ENCODE results near the gene SLC12A5.

SLC12A5 gene

GRCh38 chr20:46023148-46023484 is 5.9 kb upstream of the SLC12A5 start:
- TF ChIP-seq JUND (IDR thresholded peaks at IDR 0.05; ENCODE audit: low read depth), result no peak
- DNase-seq (ENCODE audit: low read depth in 1 of 2, low spot score in 1 of 2), result no peak
- in situ Hi-C loops (cut with HindIII; ENCODE audit: low pct_unique_long_range_greater_than_20kb, low sequenced_read_pairs), result no loop called here

DNA sequence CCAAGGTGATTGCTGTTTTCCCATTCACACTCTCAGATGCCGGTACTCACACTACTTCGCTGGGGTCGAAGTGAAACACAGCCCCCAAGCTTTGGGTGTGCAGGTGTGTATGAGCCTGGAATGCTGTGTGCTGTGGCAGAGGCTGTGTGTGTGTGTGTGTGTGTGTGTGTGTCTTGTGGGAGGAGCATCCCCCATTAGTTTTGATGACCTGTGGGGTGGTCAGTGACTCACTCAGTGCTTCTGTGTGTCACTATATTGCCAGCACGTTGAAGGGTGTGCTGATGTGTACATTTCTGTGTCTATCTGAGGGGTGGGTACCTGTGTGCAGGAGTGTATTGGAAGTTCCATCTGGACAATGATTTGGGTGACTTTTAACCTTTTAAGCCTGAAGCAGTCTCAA is 5.0 kb upstream of the SLC12A5 start:
- no peak for TF ChIP-seq JUND (IDR thresholded peaks at IDR 0.05; ENCODE audit: low read depth)
- no peak for DNase-seq (ENCODE audit: low read depth in 1 of 2, low spot score in 1 of 2)
- in situ Hi-C loops (cut with HindIII; ENCODE audit: low pct_unique_long_range_greater_than_20kb, low sequenced_read_pairs), result no loop called here

DNA sequence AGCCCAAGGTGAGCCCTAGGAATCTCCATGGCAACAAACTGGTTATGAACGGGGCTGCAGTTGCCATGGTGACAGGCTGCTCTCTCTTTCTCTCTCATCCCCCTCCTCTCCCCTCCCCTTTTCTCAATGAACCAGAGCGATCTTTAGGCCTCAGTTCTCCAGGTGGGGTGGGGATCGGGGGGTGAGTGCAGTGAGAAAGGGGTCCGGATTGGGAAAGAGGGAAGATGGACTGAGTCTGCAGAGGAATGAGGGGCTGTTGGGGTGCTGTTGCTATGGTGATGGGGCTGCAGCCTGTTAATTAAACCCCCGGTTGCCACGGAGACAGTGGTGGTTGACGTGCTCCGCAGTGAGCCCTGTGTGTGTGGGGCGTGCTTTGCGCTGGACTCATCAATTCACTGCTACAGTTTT is 3.6 kb upstream of the SLC12A5 start:
- in situ Hi-C loops (cut with HindIII; ENCODE audit: low pct_unique_long_range_greater_than_20kb, low sequenced_read_pairs), result no loop called here
- no peak for TF ChIP-seq JUND (IDR thresholded peaks at IDR 0.05; ENCODE audit: low read depth)
- no peak for DNase-seq (ENCODE audit: low read depth in 1 of 2, low spot score in 1 of 2)

DNA sequence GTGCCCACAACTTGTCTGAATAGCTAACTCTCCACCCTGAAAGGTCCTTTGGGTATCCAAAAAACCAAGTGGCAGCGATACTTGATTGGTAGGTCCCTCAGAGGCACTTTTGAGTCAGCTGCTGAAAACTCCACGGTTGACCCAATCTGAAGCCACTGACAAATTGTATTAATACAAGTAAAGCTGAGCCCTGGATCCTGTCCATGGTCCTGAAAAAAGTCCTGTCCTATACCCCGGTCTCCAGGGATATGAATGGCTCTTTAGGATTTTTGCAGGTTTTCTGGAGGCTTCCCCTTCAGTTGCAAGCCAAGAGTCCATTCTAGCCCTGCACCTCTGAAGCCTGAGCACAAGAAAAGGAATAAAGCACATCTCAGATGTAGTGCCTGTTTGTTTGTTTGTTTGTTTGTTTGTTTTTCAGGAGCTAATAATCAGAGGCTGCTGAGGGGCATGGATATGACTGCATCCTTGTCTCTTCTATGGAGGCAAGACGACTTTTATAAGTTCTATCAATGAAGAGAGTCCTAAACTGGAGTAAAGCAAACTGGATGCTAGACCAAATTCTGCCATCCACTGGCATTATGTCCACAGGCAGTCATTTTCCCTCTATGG is 1.7 kb upstream of the SLC12A5 start:
- in situ Hi-C loops (cut with HindIII; ENCODE audit: low pct_unique_long_range_greater_than_20kb, low sequenced_read_pairs), result no loop called here
- DNase-seq (ENCODE audit: low read depth in 1 of 2, low spot score in 1 of 2), result peak; percentile 89 to 91
- TF ChIP-seq JUND (IDR thresholded peaks at IDR 0.05; ENCODE audit: low read depth), result no peak

DNA sequence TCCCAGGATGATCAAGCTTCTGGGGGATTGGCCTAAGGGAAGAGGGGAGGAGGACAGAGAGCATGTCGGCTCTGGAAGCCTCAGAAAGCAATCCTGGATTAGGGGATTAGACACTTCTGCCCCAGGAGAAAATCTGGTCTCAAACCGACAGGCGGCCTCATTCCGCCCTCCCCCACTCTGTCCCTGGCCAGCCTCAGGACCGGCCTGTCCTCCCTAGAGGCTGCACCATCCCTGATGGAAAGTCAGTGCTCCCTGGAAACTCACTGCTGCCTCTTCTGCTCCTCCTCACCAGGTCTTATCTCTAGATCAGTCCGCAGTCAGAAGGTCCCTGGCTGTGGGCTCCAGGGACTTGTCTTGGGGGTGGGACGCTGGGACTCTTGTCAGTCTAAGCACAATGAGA is 905 bp upstream of the SLC12A5 start:
- in situ Hi-C loops (cut with HindIII; ENCODE audit: low pct_unique_long_range_greater_than_20kb, low sequenced_read_pairs), result no loop called here

DNA sequence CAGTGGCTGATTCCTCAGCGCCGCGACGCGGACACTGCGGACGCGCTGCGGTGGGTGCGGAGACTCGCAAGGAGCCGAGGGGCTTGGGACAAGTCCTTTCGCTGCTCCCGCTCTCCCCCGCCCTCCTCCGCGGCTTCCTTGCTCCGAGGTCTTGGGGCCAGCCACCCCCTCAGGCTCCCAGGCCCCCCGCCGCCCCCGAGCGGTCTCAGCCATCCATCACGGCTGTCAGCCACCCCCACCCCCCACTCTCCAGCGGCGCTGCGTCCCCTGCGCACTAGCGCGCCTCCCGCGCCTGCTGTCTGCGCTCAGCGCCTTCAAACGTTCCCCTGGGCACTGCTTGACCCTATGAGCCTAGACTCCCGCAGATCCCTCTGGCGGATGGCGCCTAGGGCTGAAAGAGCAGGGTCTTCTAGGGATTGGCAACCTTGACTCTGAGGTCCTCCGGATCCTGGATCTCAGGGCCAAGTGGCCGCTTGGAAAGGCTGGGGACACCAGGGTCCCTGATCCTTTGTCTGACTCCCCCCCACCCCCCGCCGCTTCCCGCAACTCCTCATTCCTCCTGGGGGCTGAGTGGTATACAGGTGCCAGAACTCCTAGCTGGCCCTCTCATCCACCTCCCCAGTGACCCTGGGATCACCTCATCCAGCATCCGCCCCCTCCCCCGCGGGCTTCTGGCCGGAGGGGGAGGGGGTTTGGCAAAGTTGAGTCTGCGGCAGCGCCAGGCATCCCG is 1.4 kb downstream of the SLC12A5 start:
- no peak for DNase-seq (ENCODE audit: low read depth in 1 of 2, low spot score in 1 of 2)
- in situ Hi-C loops (cut with HindIII; ENCODE audit: low pct_unique_long_range_greater_than_20kb, low sequenced_read_pairs), result no loop called here
- TF ChIP-seq JUND (IDR thresholded peaks at IDR 0.05; ENCODE audit: low read depth), result no peak

More for the DNA sequence above, 905 bp upstream of the SLC12A5 start:
- no peak for DNase-seq (ENCODE audit: low read depth in 1 of 2, low spot score in 1 of 2)
- no peak for TF ChIP-seq JUND (IDR thresholded peaks at IDR 0.05; ENCODE audit: low read depth)

- in situ Hi-C loops (cut with HindIII; ENCODE audit: low pct_unique_long_range_greater_than_20kb, low sequenced_read_pairs), result no loop called here
- DNase-seq (ENCODE audit: low read depth in 1 of 2, low spot score in 1 of 2), result no peak
- no peak for TF ChIP-seq JUND (IDR thresholded peaks at IDR 0.05; ENCODE audit: low read depth)
These were observed 2.1 kb downstream of the SLC12A5 start for GRCh38 chr20:46031014-46031569.

DNA sequence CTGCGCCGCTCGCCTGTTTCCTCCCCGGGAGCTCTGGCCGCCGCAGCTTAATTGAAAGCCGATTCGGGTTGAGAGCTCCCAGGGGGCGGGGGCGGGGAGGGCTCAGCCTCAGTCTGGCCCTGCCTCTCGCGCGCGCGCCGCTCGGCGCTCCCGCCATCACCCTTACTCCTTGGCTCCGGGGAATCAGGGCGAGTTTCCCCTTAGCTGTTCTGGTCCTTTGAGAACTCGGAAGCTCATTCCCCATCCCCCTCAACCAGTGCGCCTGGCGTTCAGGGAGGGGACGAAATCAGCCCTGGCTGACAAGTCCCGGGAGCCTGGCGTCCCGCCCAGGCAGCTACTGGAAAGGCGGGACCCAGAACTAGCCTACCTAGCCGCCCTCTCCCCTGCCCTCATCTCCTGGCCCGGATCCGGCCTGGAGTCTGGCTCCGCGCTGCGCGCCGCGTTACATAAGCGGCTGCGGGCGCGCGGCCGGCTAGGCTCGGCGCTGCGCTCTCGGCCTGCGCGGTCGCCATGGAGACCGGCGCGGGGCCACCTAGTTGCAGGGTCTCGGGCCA is 2.8 kb downstream of the SLC12A5 start:
- no peak for TF ChIP-seq JUND (IDR thresholded peaks at IDR 0.05; ENCODE audit: low read depth)
- in situ Hi-C loops (cut with HindIII; ENCODE audit: low pct_unique_long_range_greater_than_20kb, low sequenced_read_pairs), result no loop called here
- DNase-seq (ENCODE audit: low read depth in 1 of 2, low spot score in 1 of 2), result peak in 1 of 2 experiments; percentile 60

DNA sequence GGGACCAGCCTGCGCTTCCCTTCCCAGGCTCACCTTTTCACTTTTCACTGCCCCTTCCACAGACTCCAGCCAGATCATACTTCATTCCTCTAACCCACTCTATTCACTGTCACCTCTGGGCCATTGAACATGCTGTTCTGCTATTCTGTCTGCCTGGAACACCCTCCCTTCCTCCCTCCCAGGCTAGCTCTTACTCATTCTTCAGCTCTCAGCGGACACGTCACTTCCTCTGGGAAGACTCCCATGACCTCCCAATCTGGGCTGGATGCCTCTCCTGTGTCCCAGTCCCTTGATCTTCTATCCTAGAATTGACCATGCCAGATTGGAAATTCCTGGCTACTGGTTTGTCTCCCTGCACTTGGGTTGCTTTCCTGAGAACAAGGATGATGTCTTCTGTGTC is 5.0 kb downstream of the SLC12A5 start:
- TF ChIP-seq JUND (IDR thresholded peaks at IDR 0.05; ENCODE audit: low read depth), result no peak
- in situ Hi-C loops (cut with HindIII; ENCODE audit: low pct_unique_long_range_greater_than_20kb, low sequenced_read_pairs), result no loop called here
- no peak for DNase-seq (ENCODE audit: low read depth in 1 of 2, low spot score in 1 of 2)

DNA sequence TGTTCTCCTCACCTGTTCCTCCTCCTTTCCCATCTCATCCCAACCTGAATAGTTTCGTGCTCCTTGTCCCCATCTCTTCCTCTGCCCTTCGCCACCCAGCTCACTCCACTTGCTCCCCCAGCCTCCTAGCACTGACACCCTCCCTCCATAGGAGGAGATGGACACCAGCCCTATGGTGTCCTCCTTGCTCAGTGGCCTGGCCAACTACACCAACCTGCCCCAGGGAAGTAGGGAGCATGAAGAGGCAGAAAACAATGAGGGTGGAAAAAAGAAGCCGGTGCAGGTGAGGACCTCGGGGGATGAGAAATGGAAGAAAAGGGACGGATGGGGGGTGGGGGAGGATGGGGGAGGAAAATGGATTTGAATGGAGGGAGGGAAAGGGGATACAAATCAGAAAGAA is 6.2 kb downstream of the SLC12A5 start:
- TF ChIP-seq JUND (IDR thresholded peaks at IDR 0.05; ENCODE audit: low read depth), result no peak
- in situ Hi-C loops (cut with HindIII; ENCODE audit: low pct_unique_long_range_greater_than_20kb, low sequenced_read_pairs), result no loop called here
- DNase-seq (ENCODE audit: low read depth in 1 of 2, low spot score in 1 of 2), result no peak

DNA sequence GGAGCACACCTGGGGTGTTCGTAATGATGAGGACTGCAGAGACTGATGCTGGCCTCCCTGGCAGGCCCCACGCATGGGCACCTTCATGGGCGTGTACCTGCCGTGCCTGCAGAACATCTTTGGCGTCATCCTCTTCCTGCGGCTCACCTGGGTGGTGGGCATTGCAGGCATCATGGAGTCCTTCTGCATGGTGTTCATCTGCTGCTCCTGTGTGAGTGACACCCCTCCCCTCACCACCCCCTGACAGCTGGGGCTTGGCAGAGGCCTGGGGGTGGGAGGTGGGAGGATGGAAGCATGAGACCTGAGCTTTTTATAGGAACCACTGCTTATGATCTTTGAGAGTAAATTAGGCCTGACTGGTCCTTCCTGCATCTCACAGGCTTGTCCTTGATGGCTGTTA is 6.7 kb downstream of the SLC12A5 start:
- no peak for TF ChIP-seq JUND (IDR thresholded peaks at IDR 0.05; ENCODE audit: low read depth)
- DNase-seq (ENCODE audit: low read depth in 1 of 2, low spot score in 1 of 2), result no peak
- in situ Hi-C loops (cut with HindIII; ENCODE audit: low pct_unique_long_range_greater_than_20kb, low sequenced_read_pairs), result no loop called here

DNA sequence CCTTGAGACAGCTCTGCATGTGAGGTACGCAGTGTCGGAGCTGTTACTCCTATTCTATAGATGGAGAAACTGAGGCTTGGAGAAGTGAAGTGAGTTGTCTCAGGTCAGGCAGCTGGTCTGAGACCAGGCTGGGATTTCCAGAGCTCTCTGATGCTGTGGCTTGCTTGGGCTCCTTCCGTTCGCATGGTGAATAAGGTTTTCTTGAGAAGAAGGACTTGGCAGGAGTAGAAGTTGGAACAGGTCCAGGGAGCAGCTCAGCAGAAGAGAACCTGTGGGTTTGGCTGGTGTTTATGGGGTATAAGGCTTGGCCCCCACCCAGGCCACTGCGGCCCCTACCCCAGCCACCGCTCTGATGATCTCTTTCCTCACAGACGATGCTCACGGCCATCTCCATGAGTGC is 7.4 kb downstream of the SLC12A5 start:
- no peak for TF ChIP-seq JUND (IDR thresholded peaks at IDR 0.05; ENCODE audit: low read depth)
- in situ Hi-C loops (cut with HindIII; ENCODE audit: low pct_unique_long_range_greater_than_20kb, low sequenced_read_pairs), result no loop called here

DNA sequence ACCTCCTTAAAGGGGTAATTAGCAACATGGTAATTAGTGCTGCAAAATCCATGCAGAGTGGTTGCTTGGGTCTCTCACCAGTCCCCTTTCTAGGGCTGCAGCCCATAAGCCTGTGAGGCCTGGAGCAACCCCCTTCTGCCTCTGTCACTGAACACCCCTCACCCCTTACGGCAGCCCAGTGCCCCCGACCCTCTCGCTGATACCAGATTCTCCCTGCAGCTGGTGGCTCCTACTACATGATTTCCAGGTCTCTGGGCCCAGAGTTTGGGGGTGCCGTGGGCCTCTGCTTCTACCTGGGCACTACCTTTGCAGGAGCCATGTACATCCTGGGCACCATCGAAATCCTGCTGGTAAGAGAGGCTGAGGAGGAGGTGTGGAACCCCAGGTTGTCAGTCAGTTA is 8.0 kb downstream of the SLC12A5 start:
- TF ChIP-seq JUND (IDR thresholded peaks at IDR 0.05; ENCODE audit: low read depth), result no peak
- DNase-seq (ENCODE audit: low read depth in 1 of 2, low spot score in 1 of 2), result no peak
- in situ Hi-C loops (cut with HindIII; ENCODE audit: low pct_unique_long_range_greater_than_20kb, low sequenced_read_pairs), result no loop called here

More for the DNA sequence above, 7.4 kb downstream of the SLC12A5 start:
- DNase-seq (ENCODE audit: low read depth in 1 of 2, low spot score in 1 of 2), result no peak

Data from T47D (cell line).